ENCODE results near the gene CCDC3.

CCDC3 gene

DNA sequence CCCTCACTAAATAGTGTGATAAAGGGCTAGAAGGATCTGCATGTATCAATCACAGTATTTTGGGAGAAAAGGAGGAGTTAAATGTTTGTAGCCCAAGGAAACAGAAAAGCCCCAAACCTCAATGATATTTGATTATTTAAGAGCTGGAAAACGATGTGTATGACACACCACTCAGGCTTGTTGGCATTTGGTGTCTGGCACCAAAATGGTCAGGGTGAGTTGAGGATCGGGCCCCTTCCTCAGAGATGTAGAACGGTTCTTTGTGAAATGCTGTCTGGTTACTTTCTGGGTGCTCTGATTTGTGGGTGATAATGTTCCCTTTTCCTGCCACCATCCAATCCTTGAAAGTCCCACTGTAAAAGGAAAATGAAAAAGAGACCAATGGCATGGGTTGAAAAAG is 113.7 kb downstream of the CCDC3 start:
- TF ChIP-seq, protein P1, sequence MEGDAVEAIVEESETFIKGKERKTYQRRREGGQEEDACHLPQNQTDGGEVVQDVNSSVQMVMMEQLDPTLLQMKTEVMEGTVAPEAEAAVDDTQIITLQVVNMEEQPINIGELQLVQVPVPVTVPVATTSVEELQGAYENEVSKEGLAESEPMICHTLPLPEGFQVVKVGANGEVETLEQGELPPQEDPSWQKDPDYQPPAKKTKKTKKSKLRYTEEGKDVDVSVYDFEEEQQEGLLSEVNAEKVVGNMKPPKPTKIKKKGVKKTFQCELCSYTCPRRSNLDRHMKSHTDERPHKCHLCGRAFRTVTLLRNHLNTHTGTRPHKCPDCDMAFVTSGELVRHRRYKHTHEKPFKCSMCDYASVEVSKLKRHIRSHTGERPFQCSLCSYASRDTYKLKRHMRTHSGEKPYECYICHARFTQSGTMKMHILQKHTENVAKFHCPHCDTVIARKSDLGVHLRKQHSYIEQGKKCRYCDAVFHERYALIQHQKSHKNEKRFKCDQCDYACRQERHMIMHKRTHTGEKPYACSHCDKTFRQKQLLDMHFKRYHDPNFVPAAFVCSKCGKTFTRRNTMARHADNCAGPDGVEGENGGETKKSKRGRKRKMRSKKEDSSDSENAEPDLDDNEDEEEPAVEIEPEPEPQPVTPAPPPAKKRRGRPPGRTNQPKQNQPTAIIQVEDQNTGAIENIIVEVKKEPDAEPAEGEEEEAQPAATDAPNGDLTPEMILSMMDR (IDR thresholded peaks at IDR 0.05; ENCODE audit: borderline replicate concordance, control extremely low read depth, extremely low read depth, insufficient read depth, missing control alignments): no peak
- in situ Hi-C loops (cut with MboI; ENCODE audit: low sequenced_read_pairs, unreplicated experiment): no loop called here
- DNase-seq (ENCODE audit: low spot score): no peak

- TF ChIP-seq, protein P1 (IDR thresholded peaks at IDR 0.05; ENCODE audit: borderline replicate concordance, control extremely low read depth, extremely low read depth, insufficient read depth, missing control alignments): no peak
- no peak for DNase-seq (ENCODE audit: low spot score)
- in situ Hi-C loops (cut with MboI; ENCODE audit: low sequenced_read_pairs, unreplicated experiment): no loop called here
Measured at GRCh38 chr10:12884851-12885250, 116.7 kb downstream of the CCDC3 start.

DNA sequence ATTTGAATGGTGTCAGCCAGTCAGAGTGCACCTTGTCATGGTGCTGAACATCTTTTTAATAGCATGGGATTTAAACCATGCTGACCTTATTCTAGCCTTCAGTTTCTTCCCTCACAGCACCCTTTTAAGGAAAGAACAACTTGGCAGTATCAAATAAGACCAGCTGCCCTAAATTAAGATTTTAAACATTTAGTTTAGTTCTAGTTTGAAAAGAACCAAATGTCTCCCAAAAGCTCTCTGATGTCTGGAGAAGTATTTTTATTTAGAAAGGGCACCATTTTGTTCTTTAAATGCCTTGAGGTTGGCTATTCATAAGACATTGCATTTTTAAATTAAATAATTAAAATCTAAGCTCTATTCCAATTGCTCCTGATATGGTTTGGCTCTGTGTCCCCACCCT is 121.1 kb downstream of the CCDC3 start:
- TF ChIP-seq, protein P1 (IDR thresholded peaks at IDR 0.05; ENCODE audit: borderline replicate concordance, control extremely low read depth, extremely low read depth, insufficient read depth, missing control alignments): no peak
- no peak for DNase-seq (ENCODE audit: low spot score)
- in situ Hi-C loops (cut with MboI; ENCODE audit: low sequenced_read_pairs, unreplicated experiment): no loop called here

- in situ Hi-C loops (cut with MboI; ENCODE audit: low sequenced_read_pairs, unreplicated experiment): no loop called here
- DNase-seq (ENCODE audit: low spot score): no peak
- TF ChIP-seq, protein P1 (IDR thresholded peaks at IDR 0.05; ENCODE audit: borderline replicate concordance, control extremely low read depth, extremely low read depth, insufficient read depth, missing control alignments): no peak
Measured at GRCh38 chr10:12877150-12877549, 124.4 kb downstream of the CCDC3 start.

GRCh38 chr10:12876266-12876665 is 125.2 kb downstream of the CCDC3 start:
- in situ Hi-C loops (cut with MboI; ENCODE audit: low sequenced_read_pairs, unreplicated experiment): no loop called here
- TF ChIP-seq, protein P1 (IDR thresholded peaks at IDR 0.05; ENCODE audit: borderline replicate concordance, control extremely low read depth, extremely low read depth, insufficient read depth, missing control alignments): no peak
- no peak for DNase-seq (ENCODE audit: low spot score)

GRCh38 chr10:12875100-12875499 is 126.4 kb downstream of the CCDC3 start:
- TF ChIP-seq, protein P1 (IDR thresholded peaks at IDR 0.05; ENCODE audit: borderline replicate concordance, control extremely low read depth, extremely low read depth, insufficient read depth, missing control alignments): no peak
- DNase-seq (ENCODE audit: low spot score): no peak
- in situ Hi-C loops (cut with MboI; ENCODE audit: low sequenced_read_pairs, unreplicated experiment): no loop called here

DNA sequence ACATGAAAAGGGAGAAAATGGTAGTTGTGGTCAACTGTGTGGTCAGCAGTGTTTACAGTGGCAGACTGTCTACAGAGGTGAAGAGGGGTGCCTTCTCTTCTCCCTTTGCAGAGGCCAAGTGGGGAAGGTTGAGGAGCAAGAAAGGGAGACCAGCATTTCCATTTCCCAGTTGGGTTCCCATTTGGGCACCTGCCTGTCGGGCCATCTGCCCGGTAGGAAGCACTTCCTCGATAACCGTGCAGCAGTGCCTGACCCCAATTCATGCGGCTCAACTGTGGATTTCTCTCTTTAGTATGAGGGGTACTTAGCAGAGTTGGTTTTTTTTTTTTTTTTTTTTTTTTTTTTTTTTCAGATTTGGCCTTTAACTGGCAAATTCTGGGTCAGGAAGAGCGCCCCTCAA is 127.0 kb downstream of the CCDC3 start:
- TF ChIP-seq, protein P1 (IDR thresholded peaks at IDR 0.05; ENCODE audit: borderline replicate concordance, control extremely low read depth, extremely low read depth, insufficient read depth, missing control alignments): no peak
- in situ Hi-C loops (cut with MboI; ENCODE audit: low sequenced_read_pairs, unreplicated experiment): no loop called here
- no peak for DNase-seq (ENCODE audit: low spot score)

Data from GM13976 (cell line).